Spleen (tissue), 11 donors: ENCODE data around the gene ELP2. TPM values are rescaled to one million over a fixed set of nuclear protein-coding genes. Genes with fewer than 3 reads are reported as not detected.

Experiments
- DNase-seq: peaks from one replicate; pipeline ENCODE4 v3.0.0-alpha.2; 2020
- H3K27ac ChIP-seq, 8 donors: fragments of 200-600 bp; sonication (generic) in 7 of 8; 1 replicate in 4 of 8; 2 replicates in 4 of 8; pipeline versions ENCODE4 v1.5.0 to v1.8.0; 2016 to 2021; ENCODE audit warnings: inconsistent platforms in 4 of 8, mild to moderate bottlenecking in 4 of 8, moderate library complexity in 1 of 8
- H3K27me3 ChIP-seq, 7 donors: fragments of 200-600 bp; sonication (generic) in 6 of 7; replicated peaks in 1 of 7; 1 replicate in 4 of 7; 2 replicates in 3 of 7; pipeline versions ENCODE4 v1.5.0 to v1.8.0; 2016 to 2021; ENCODE audit warnings: inconsistent platforms in 3 of 7, mild to moderate bottlenecking in 1 of 7
- H3K36me3 ChIP-seq, 6 donors: fragments of 200-600 bp; sonication (generic) in 5 of 6; 1 replicate in 4 of 6; 2 replicates in 2 of 6; pipeline versions ENCODE4 v1.5.0 to v1.8.0; 2016 to 2021; ENCODE audit warnings: inconsistent platforms in 2 of 6
- H3K4me1 ChIP-seq, 6 donors: fragments of 200-600 bp; sonication (generic) in 5 of 6; 1 replicate in 3 of 6; 2 replicates in 3 of 6; pipeline versions ENCODE4 v1.5.0 to v1.8.0; 2016 to 2021; ENCODE audit warnings: inconsistent platforms in 3 of 6
- H3K4me3 ChIP-seq, 8 donors: fragments of 200-600 bp; sonication (generic) in 7 of 8; 1 replicate in 4 of 8; 2 replicates in 4 of 8; pipeline versions ENCODE4 v1.5.0 to v1.8.0; 2016 to 2021; ENCODE audit warnings: inconsistent platforms in 4 of 8, mild to moderate bottlenecking in 4 of 8, moderate library complexity in 2 of 8
- H3K9me3 ChIP-seq, 8 donors: fragments of 200-600 bp; sonication (generic) in 7 of 8; 1 replicate in 4 of 8; 2 replicates in 4 of 8; pipeline versions ENCODE4 v1.5.0 to v1.8.0; 2016 to 2021; ENCODE audit warnings: inconsistent platforms in 4 of 8
- POLR2A ChIP-seq, 3 donors: fragments of 450-650 bp; IDR thresholded peaks; one replicate each; pipeline ENCODE4 v1.5.1; 2017; ENCODE audit warnings: antibody characterized with exemption in 3 of 3, mild to moderate bottlenecking in 1 of 3
- POLR2AphosphoS5 ChIP-seq, 3 donors: sonication (generic); formaldehyde crosslinking; IDR thresholded peaks; one replicate each; pipeline ENCODE4 v1.5.1; 2017; ENCODE audit warnings: antibody characterized with exemption in 3 of 3
- WGBS, 5 donors: extraction: QIAGEN DNeasy Blood & Tissue Kit in 3 of 5; methylation state at CpG; one replicate each; pipeline versions ENCODE4 v1.1.5 to v1.1.7; 2013 to 2018; 5-methylcytosine and 5-hydroxymethylcytosine counted together
- intact Hi-C: fragments of 100-400 bp; cut with DNase I; formaldehyde crosslinking; loops from one replicate; pipeline ENCODE4 v1.15.0; 2023; ENCODE audit warnings: low total_unique reads
- polyA plus RNA-seq, 3 donors: library from polyadenylated mRNA; stranded (reverse); fragments of 200-250 nt; gene quantifications; one replicate each; pipeline ENCODE4 v1.2.1, GENCODE V29; 2013
- total RNA-seq, 7 donors: library from RNA; depleted of rRNA in 3 of 7; stranded (reverse); fragments of >200 nt in 3 of 7; fragmentation: NEBNext Ultra II Directional in 4 of 7; extraction: Animal tissue kit (Norgen Biotek cat#: 25700) in 4 of 7; gene quantifications; one replicate each; pipeline versions ENCODE4 v1.1.0 to v1.2.1, GENCODE V29; 2016 to 2021
- TF ChIP-seq, protein P1 (sequence below), 11 experiments: fragments of 200-600 bp in 7 of 11; fragments of 450-650 bp in 4 of 11; sonication (generic) in 4 of 11; IDR thresholded peaks in 8 of 11; conservative IDR thresholded peaks in 3 of 11; 1 replicate in 7 of 11; 2 replicates in 4 of 11; pipeline versions ENCODE4 v1.4.0 to v1.8.0; 2016 to 2021; ENCODE audit warnings: antibody characterized with exemption in 11 of 11, inconsistent platforms in 4 of 11, mild to moderate bottlenecking in 1 of 11
- donor health status: healthy with polysubstance abuse.
- donor health status: DM: no; HTN: no; CAD: no; lungs with moderate emphysema.
- donor health status: DM: no; HTN: no; CAD: no.
- donor health status: Bipolar disorder and iron deficiency.
- donor health status: healthy.
- donor health status: DM: no; HTN: no; CAD: no.
- donor health status: DM: yes; HTN: yes; CAD: no.

Gene ELP2
- total and polyA plus RNA-seq, 10 donors: 45.7 to 99.7 (median 72.6) TPM

DNA sequence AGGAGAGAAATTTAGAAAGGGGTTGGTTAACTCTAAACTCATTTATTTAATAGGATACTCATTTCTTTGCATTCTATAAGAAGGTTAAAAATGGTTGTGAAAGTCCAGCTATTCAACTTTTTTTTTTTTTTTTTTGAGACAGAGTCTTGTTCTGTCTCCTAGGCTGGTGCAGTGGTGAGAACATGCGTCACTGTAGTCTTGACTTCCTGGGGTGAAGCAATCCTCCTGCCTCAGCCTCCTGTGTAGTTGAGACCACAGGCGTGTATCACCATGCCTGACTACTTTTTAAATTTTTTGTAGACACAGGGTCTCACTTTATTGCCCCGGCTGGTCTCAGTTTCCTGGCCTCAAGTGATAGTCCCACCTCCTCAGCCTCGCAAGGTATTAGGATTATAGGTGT is 11.9 kb downstream of the ELP2 start:
- Histone ChIP-seq H3K4me1 (no peaks in the 10 kb centered on the region), H3K27me3 (no peaks in the 10 kb centered on the region), H3K27ac (no peak overlapping the region), H3K36me3 (peaks cover 10 to 100% (median 81%) of the 10 kb centered on the region in 6 donors), H3K9me3 (no peaks in the 10 kb centered on the region), H3K4me3 (no peak overlapping the region)
- no peak for DNase-seq
- TF ChIP-seq POLR2A (IDR thresholded peaks at IDR 0.05) (no peak), POLR2AphosphoS5 (IDR thresholded peaks at IDR 0.05) (no peak)
- TF ChIP-seq, protein P1, sequence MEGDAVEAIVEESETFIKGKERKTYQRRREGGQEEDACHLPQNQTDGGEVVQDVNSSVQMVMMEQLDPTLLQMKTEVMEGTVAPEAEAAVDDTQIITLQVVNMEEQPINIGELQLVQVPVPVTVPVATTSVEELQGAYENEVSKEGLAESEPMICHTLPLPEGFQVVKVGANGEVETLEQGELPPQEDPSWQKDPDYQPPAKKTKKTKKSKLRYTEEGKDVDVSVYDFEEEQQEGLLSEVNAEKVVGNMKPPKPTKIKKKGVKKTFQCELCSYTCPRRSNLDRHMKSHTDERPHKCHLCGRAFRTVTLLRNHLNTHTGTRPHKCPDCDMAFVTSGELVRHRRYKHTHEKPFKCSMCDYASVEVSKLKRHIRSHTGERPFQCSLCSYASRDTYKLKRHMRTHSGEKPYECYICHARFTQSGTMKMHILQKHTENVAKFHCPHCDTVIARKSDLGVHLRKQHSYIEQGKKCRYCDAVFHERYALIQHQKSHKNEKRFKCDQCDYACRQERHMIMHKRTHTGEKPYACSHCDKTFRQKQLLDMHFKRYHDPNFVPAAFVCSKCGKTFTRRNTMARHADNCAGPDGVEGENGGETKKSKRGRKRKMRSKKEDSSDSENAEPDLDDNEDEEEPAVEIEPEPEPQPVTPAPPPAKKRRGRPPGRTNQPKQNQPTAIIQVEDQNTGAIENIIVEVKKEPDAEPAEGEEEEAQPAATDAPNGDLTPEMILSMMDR (IDR thresholded peaks at IDR 0.05 in 8 of 11, conservative IDR thresholded peaks at IDR 0.05 in 3 of 11): no peak
- 78 to 99% (median 87%) methylated on average over 4 of the region's 4 CpGs for WGBS, 5 donors
- intact Hi-C loops: no loop called here

DNA sequence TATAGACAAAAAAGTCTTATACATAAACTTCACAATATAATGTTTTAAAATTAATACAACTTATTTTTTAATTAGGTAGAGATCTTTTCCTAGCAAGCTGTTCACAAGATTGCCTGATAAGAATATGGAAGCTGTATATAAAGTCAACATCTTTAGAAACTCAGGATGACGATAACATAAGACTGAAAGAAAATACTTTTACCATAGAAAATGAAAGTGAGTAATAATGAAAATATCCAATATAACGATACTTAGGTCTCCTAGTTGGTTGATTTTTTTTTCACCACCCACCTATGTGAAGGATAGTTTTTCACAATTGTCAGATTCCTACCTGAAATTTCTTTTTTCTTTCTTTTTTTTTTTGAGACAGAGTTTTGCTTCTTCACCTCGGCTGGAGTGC is 13.1 kb downstream of the ELP2 start:
- intact Hi-C loops: no loop called here
- Histone ChIP-seq H3K27me3 (no peaks in the 10 kb centered on the region), H3K27ac (no peak overlapping the region), H3K4me3 (no peak overlapping the region), H3K4me1 (no peaks in the 10 kb centered on the region), H3K9me3 (no peaks in the 10 kb centered on the region), H3K36me3 (peaks cover 10 to 100% (median 88%) of the 10 kb centered on the region in 6 donors)
- DNase-seq: no peak
- 75 to 83% (median 80%) methylated on average over 3 of the region's 3 CpGs for WGBS, 5 donors
- no peak for TF ChIP-seq POLR2AphosphoS5 (IDR thresholded peaks at IDR 0.05)
- TF ChIP-seq POLR2A (IDR thresholded peaks at IDR 0.05): no peak
- TF ChIP-seq, protein P1 (IDR thresholded peaks at IDR 0.05 in 8 of 11, conservative IDR thresholded peaks at IDR 0.05 in 3 of 11): no peak

DNA sequence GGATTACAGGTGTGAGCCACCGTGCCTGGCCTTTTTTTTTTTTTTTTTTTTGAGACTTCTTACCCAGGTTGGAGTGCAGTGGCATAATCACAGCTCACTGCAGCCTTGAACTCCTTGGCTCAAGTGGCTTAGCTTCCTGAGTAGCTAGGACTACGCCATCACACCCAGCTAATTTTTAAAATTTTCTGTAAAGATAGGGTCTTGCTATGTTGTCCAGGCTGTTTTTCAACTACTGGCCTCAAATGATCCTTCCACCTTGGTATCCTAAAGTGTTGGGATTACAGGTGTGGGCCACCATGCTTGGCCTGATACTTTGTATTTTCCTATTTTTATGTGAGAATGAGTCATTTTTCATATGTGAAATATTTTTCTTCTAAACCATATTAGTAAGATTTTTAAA is 13.7 kb downstream of the ELP2 start:
- no peak overlapping the region for H3K4me3 ChIP-seq
- peaks cover 10 to 100% (median 88%) of the 10 kb centered on the region in 6 donors for H3K36me3 ChIP-seq
- no peaks in the 10 kb centered on the region for H3K9me3 ChIP-seq
- TF ChIP-seq, protein P1 (IDR thresholded peaks at IDR 0.05 in 8 of 11, conservative IDR thresholded peaks at IDR 0.05 in 3 of 11): no peak
- TF ChIP-seq POLR2A (IDR thresholded peaks at IDR 0.05) (no peak), POLR2AphosphoS5 (IDR thresholded peaks at IDR 0.05) (no peak)
- H3K27ac ChIP-seq: no peak overlapping the region
- intact Hi-C loops: no loop called here
- DNase-seq: no peak
- no peaks in the 10 kb centered on the region for H3K27me3 ChIP-seq
- 68 to 90% (median 85%) methylated on average over 1 to 2 of the region's 2 CpGs for WGBS, 5 donors
- no peaks in the 10 kb centered on the region for H3K4me1 ChIP-seq

DNA sequence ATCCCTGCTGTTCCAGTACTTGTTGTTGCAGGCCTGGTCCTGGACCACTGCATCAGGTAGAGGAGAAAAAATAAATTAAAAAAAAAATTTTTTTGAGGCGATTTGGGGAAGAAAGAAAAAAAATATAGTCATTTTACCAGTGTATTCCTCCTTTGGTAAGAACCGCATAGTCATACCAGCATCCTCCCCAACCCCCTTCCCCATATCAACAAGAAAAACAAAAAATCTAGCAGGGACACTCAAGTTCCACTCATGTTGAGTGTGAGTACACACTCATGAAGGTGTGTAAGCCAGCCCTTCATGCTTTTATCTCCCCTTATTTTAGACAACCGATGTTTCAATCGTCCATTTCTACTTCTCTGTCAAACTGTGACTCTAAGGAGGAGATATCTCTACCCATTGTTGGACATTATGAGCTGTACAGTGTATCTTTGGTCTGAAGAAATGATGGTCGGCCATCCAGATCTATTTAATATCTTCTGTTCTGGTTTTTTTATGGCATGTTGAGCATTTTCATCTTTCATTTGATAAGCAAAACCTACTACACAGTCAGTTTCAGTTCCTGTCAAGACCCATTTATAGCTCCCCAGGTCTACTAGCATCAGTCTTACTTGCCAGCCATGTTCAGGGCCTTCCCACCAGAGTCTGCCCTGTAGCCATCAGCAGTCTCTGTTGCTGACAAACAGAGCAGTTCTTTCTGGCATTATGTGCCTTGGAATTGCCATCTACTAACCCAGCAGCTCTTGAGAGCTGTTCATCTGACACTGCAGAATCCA is 20.0 kb downstream of the ELP2 start:
- Histone ChIP-seq H3K27me3 (no peaks in the 10 kb centered on the region), H3K27ac (peak overlapping the region in 4 of 8 donors; percentile 29 to 60 (median 37)), H3K9me3 (no peaks in the 10 kb centered on the region), H3K4me3 (no peak overlapping the region), H3K4me1 (peaks cover 0 to 27% (median 5%) of the 10 kb centered on the region in 6 donors), H3K36me3 (peaks cover 2 to 100% (median 61%) of the 10 kb centered on the region in 6 donors)
- DNase-seq: no peak
- intact Hi-C loops: no loop called here
- WGBS, 5 donors: 74 to 84% (median 82%) methylated on average over 5 of the region's 5 CpGs
- no peak for TF ChIP-seq POLR2A (IDR thresholded peaks at IDR 0.05)
- no peak for TF ChIP-seq POLR2AphosphoS5 (IDR thresholded peaks at IDR 0.05)
- TF ChIP-seq, protein P1 (IDR thresholded peaks at IDR 0.05 in 8 of 11, conservative IDR thresholded peaks at IDR 0.05 in 3 of 11): no peak
